Measurements from ENCODE around the gene IMPA2.
A peak's percentile ranks its signal among the peaks of the same experiment; 100 is the strongest.
"Not testable (repeated sequence)": the region's sequence is repeated elsewhere in the genome, so short reads cannot be mapped to it uniquely, and the experiment has no call there.

Gene IMPA2

GRCh38 chr18:11955239-11956029 is 25.9 kb upstream of the IMPA2 start (continued):
- TF ChIP-seq BCL6B (tag by site-specific recombination; IDR thresholded peaks at IDR 0.05) (no peak), ZNF837 (tag by site-specific recombination; IDR thresholded peaks at IDR 0.05) (no peak), ZNF488 (tag by site-specific recombination; IDR thresholded peaks at IDR 0.05) (no peak), ZNF184 (tag by site-specific recombination; IDR thresholded peaks at IDR 0.05) (no peak), ELK4 (IDR thresholded peaks at IDR 0.05; ENCODE audit: borderline replicate concordance, low read depth, low read length) (no peak), ZNF624 (tag by site-specific recombination; IDR thresholded peaks at IDR 0.05) (no peak), KLF8 (tag by site-specific recombination; IDR thresholded peaks at IDR 0.05) (no peak), ZNF707 (tag by site-specific recombination; IDR thresholded peaks at IDR 0.05) (no peak), YY1 (tag by site-specific recombination; IDR thresholded peaks at IDR 0.05) (no peak), KLF10 (tag by site-specific recombination; IDR thresholded peaks at IDR 0.05) (no peak), ZNF792 (tag by site-specific recombination; IDR thresholded peaks at IDR 0.05) (no peak)

GRCh38 chr18:11956371-11957308 is 24.7 kb upstream of the IMPA2 start:
- Histone ChIP-seq H3K27ac (ENCODE audit: extremely low read depth, low read depth, low read length) (no peak overlapping the region), H3K4me3 (ENCODE audit: low read depth, low read length) (no peak overlapping the region), H3K36me3 (ENCODE audit: control insufficient read depth in 2 of 2, insufficient read depth in 1 of 2, low read length in 2 of 2) (no peaks in the 10 kb centered on the region), H3K9me3 (ENCODE audit: control insufficient read depth, insufficient read depth, low read depth, low read length) (no peaks in the 10 kb centered on the region), H3K4me1 (ENCODE audit: control insufficient read depth, insufficient read depth, low read length) (no peaks in the 10 kb centered on the region)
- CTCF ChIA-PET, result interaction anchor here (0.5 to 1.1 kb wide), 3 partner anchors 19 to 38 kb away, joined by 3 read pairs; no protein-coding TSS in a partner anchor
- POLR2A ChIA-PET, result no interaction called here
- TF ChIP-seq ZNF239 (tag by site-specific recombination; IDR thresholded peaks at IDR 0.05) (no peak), SETDB1 (IDR thresholded peaks at IDR 0.05; ENCODE audit: insufficient read length, low read length) (peak; percentile 89)

- CTCF ChIA-PET, result interaction anchor here (1.5 kb wide), 1 partner anchor 20 kb away, joined by 9 read pairs; no protein-coding TSS in a partner anchor
- TF ChIP-seq OVOL3 (tag by site-specific recombination; IDR thresholded peaks at IDR 0.05) (no peak), ZNF596 (tag by site-specific recombination; IDR thresholded peaks at IDR 0.05) (no peak), ZNF394 (tag by site-specific recombination; IDR thresholded peaks at IDR 0.05; ENCODE audit: borderline replicate concordance) (no peak), ZNF645 (tag by site-specific recombination; IDR thresholded peaks at IDR 0.05) (no peak), ZNF513 (tag by site-specific recombination; IDR thresholded peaks at IDR 0.05) (no peak)
- POLR2A ChIA-PET, result no interaction called here
- H3K36me3 ChIP-seq (ENCODE audit: control insufficient read depth in 2 of 2, insufficient read depth in 1 of 2, low read length in 2 of 2), result no peaks in the 10 kb centered on the region
- peaks cover 3% of the 10 kb centered on the region; the same call in 1 of the 2 replicates for H3K4me1 ChIP-seq (ENCODE audit: control insufficient read depth, insufficient read depth, low read length)
- no peak overlapping the region for H3K4me3 ChIP-seq (ENCODE audit: low read depth, low read length)
- H3K27ac ChIP-seq (ENCODE audit: extremely low read depth, low read depth, low read length), result no peak overlapping the region
- H3K9me3 ChIP-seq (ENCODE audit: control insufficient read depth, insufficient read depth, low read depth, low read length), result no peaks in the 10 kb centered on the region
Measured at GRCh38 chr18:11957636-11958035, 23.7 kb upstream of the IMPA2 start.

- POLR2A ChIA-PET; H3K9me3 ChIP-seq (ENCODE audit: control insufficient read depth, insufficient read depth, low read depth, low read length); H3K4me1 ChIP-seq (ENCODE audit: control insufficient read depth, insufficient read depth, low read length); H3K36me3 ChIP-seq (ENCODE audit: control insufficient read depth in 2 of 2, insufficient read depth in 1 of 2, low read length in 2 of 2); H3K27ac ChIP-seq (ENCODE audit: extremely low read depth, low read depth, low read length); CTCF ChIA-PET; H3K4me3 ChIP-seq (ENCODE audit: low read depth, low read length): not testable (repeated sequence)
Measured at GRCh38 chr18:11959651-11960050, 21.7 kb upstream of the IMPA2 start.

Measured in HEK293 (cell line).